ENCODE measurements around the gene NFIX.
"Not testable (repeated sequence)": the region's sequence is repeated elsewhere in the genome, so short reads cannot be mapped to it uniquely, and the experiment has no call there.

The NFIX gene

GRCh38 chr19:12952488-12953137 lies 42.7 kb upstream of the NFIX start:
- peaks cover 4% of the 10 kb centered on the region for H3K4me1 ChIP-seq (ENCODE audit: control insufficient read depth, insufficient read depth, low read length)
- no peaks in the 10 kb centered on the region for H3K9me3 ChIP-seq (ENCODE audit: control insufficient read depth, low read length)
- no peak overlapping the region for H3K4me3 ChIP-seq (ENCODE audit: insufficient read depth, low read depth, low read length)
- H3K27me3 ChIP-seq (ENCODE audit: control insufficient read depth, insufficient read depth, low read length, poor library complexity, severe bottlenecking): no peaks in the 10 kb centered on the region
- 89 to 93% methylated on average over 11 of the region's 12 CpGs for WGBS, 2 experiments
- H3K36me3 ChIP-seq (ENCODE audit: control insufficient read depth, insufficient read depth, low read length): peaks cover 38% of the 10 kb centered on the region
- no peak overlapping the region for H3K27ac ChIP-seq (ENCODE audit: insufficient read depth, low read depth, low read length, poor library complexity, severe bottlenecking)

- no peaks in the 10 kb centered on the region for H3K9me3 ChIP-seq (ENCODE audit: control insufficient read depth, low read length)
- H3K4me1 ChIP-seq (ENCODE audit: control insufficient read depth, insufficient read depth, low read length): peaks cover 4% of the 10 kb centered on the region
- WGBS, 2 experiments: 92 to 94% methylated on average over 11 of the region's 11 CpGs
- no peak overlapping the region for H3K4me3 ChIP-seq (ENCODE audit: insufficient read depth, low read depth, low read length)
- no peak overlapping the region for H3K27ac ChIP-seq (ENCODE audit: insufficient read depth, low read depth, low read length, poor library complexity, severe bottlenecking)
- peaks cover 38% of the 10 kb centered on the region for H3K36me3 ChIP-seq (ENCODE audit: control insufficient read depth, insufficient read depth, low read length)
- no peaks in the 10 kb centered on the region for H3K27me3 ChIP-seq (ENCODE audit: control insufficient read depth, insufficient read depth, low read length, poor library complexity, severe bottlenecking)
Measured at GRCh38 chr19:12953138-12953798, 42.0 kb upstream of the NFIX start.

DNA sequence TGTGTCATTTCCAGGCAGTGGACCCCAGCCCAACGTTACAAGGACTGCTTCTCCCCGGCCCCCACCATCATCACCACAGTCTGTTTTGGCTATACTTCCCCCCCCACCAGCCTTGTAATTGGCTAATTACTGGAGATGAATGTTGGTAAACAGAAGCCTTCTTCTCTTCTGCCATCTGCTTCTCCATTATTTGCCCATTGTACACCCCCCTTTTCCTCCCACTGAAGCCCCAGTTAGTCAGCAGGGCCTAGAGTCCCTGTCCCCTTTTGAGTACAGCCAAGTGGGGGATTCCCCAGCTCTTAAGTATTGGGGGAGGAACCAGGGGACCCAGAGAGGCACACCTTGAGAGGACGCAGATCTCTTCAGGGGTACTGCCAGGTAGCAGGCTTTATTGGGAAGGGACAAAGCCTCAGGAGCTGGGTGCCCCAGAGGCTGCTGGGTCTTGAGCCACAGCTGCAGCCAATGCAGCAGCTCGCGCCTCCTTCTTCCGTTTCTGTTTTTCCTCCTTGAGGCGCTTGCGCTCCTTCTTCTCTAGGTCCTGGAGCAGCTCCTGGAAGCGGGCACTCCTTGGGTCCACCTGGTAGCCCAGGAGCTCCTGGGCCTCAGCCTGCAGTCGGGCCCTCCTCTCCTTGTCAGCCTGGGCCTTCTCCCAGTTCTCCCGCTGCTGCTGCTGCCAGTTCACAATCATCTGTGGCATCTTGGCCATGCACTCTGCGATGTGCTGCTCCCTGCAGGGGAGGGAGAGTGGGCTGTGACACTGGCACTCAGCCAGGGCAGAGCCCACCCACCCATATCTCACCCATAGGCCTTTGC lies 41.3 kb upstream of the NFIX start:
- Histone ChIP-seq H3K4me1 (ENCODE audit: control insufficient read depth, insufficient read depth, low read length) (peaks cover 4% of the 10 kb centered on the region), H3K27ac (ENCODE audit: insufficient read depth, low read depth, low read length, poor library complexity, severe bottlenecking) (no peak overlapping the region), H3K36me3 (ENCODE audit: control insufficient read depth, insufficient read depth, low read length) (peaks cover 30% of the 10 kb centered on the region), H3K4me3 (ENCODE audit: insufficient read depth, low read depth, low read length) (no peak overlapping the region), H3K27me3 (ENCODE audit: control insufficient read depth, insufficient read depth, low read length, poor library complexity, severe bottlenecking) (no peaks in the 10 kb centered on the region), H3K9me3 (ENCODE audit: control insufficient read depth, low read length) (no peaks in the 10 kb centered on the region)
- WGBS, 2 experiments: 91 to 95% methylated on average over 11 to 12 of the region's 12 CpGs

DNA sequence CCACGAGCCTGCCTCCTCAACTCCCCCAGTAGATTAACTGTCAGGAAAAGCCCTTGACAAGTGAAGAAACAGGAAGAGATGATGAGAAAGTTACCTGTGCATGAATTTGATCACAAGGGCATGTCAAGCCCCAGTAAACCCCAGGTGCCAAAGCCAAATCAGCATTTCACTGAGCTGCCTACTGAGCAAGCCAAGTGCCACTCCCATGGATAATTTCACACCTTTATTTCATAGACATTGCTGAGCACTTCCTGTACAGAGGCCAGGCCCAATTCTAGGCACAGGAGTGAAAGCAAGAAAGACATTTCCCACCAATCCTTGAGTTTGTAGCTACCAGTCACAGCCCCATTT lies 40.7 kb upstream of the NFIX start:
- Histone ChIP-seq H3K27me3 (ENCODE audit: control insufficient read depth, insufficient read depth, low read length, poor library complexity, severe bottlenecking) (no peaks in the 10 kb centered on the region), H3K9me3 (ENCODE audit: control insufficient read depth, low read length) (no peaks in the 10 kb centered on the region), H3K36me3 (ENCODE audit: control insufficient read depth, insufficient read depth, low read length) (peaks cover 24% of the 10 kb centered on the region), H3K4me1 (ENCODE audit: control insufficient read depth, insufficient read depth, low read length) (peaks cover 4% of the 10 kb centered on the region), H3K4me3 (ENCODE audit: insufficient read depth, low read depth, low read length) (no peak overlapping the region), H3K27ac (ENCODE audit: insufficient read depth, low read depth, low read length, poor library complexity, severe bottlenecking) (no peak overlapping the region)
- WGBS, 2 experiments: 100% methylated on average over 1 of the region's 1 CpG; no CpG with 5 or more reads in 1 of the 2 experiments

DNA sequence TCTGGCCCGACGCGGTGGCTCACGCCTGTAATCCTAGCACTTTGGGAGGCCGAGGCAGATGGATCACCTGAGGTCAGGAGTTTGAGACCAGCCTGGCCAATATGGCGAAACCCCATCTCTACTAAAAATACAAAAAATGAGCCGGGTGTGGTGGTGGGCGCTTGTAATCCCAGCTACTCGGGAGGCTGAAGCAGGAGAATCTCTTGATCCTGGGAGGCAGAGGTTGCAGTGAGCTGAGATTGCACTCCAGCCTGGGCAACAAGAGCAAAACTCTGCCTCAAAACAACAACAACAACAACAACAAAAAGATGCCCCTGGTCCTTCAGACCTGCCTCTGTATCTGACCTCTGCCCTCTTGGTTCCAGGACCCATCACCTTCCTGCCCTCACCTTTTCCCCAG lies 39.7 kb upstream of the NFIX start:
- not testable (repeated sequence) for H3K4me1 ChIP-seq (ENCODE audit: control insufficient read depth, insufficient read depth, low read length); H3K27me3 ChIP-seq (ENCODE audit: control insufficient read depth, insufficient read depth, low read length, poor library complexity, severe bottlenecking); H3K27ac ChIP-seq (ENCODE audit: insufficient read depth, low read depth, low read length, poor library complexity, severe bottlenecking); H3K9me3 ChIP-seq (ENCODE audit: control insufficient read depth, low read length)
- H3K36me3 ChIP-seq (ENCODE audit: control insufficient read depth, insufficient read depth, low read length): peaks cover 16% of the 10 kb centered on the region
- 89 to 95% methylated on average over 9 of the region's 9 CpGs for WGBS, 2 experiments
- H3K4me3 ChIP-seq (ENCODE audit: insufficient read depth, low read depth, low read length): peak overlapping the region; percentile 93

- H3K36me3 ChIP-seq (ENCODE audit: control insufficient read depth, insufficient read depth, low read length): peaks cover 16% of the 10 kb centered on the region
- WGBS, 2 experiments: 71 to 72% methylated on average over 12 of the region's 12 CpGs
- H3K9me3 ChIP-seq (ENCODE audit: control insufficient read depth, low read length): no peaks in the 10 kb centered on the region
- no peak overlapping the region for H3K27ac ChIP-seq (ENCODE audit: insufficient read depth, low read depth, low read length, poor library complexity, severe bottlenecking)
- H3K27me3 ChIP-seq (ENCODE audit: control insufficient read depth, insufficient read depth, low read length, poor library complexity, severe bottlenecking): no peaks in the 10 kb centered on the region
- peaks cover 4% of the 10 kb centered on the region for H3K4me1 ChIP-seq (ENCODE audit: control insufficient read depth, insufficient read depth, low read length)
- H3K4me3 ChIP-seq (ENCODE audit: insufficient read depth, low read depth, low read length): peak overlapping the region; percentile 93
Measured at GRCh38 chr19:12955996-12956395, 39.3 kb upstream of the NFIX start.

GRCh38 chr19:12956446-12957388 lies 38.6 kb upstream of the NFIX start, which contains the start of gene GADD45GIP1:
Gene GADD45GIP1 (minus strand): TSS chr19:12957223. CDS start chr19:12957212, 11 bp downstream.
- Histone ChIP-seq H3K9me3 (ENCODE audit: control insufficient read depth, low read length) (no peaks in the 10 kb centered on the region), H3K27me3 (ENCODE audit: control insufficient read depth, insufficient read depth, low read length, poor library complexity, severe bottlenecking) (no peaks in the 10 kb centered on the region), H3K27ac (ENCODE audit: insufficient read depth, low read depth, low read length, poor library complexity, severe bottlenecking) (peak within 1 kb of the TSS; percentile 82), H3K4me3 (ENCODE audit: insufficient read depth, low read depth, low read length) (peak within 1 kb of the TSS; percentile 93), H3K36me3 (ENCODE audit: control insufficient read depth, insufficient read depth, low read length) (peaks cover 16% of the 10 kb centered on the region), H3K4me1 (ENCODE audit: control insufficient read depth, insufficient read depth, low read length) (peaks cover 4% of the 10 kb centered on the region)
- WGBS, 2 experiments: 4% methylated on average over 81 to 84 of the region's 84 CpGs

DNA sequence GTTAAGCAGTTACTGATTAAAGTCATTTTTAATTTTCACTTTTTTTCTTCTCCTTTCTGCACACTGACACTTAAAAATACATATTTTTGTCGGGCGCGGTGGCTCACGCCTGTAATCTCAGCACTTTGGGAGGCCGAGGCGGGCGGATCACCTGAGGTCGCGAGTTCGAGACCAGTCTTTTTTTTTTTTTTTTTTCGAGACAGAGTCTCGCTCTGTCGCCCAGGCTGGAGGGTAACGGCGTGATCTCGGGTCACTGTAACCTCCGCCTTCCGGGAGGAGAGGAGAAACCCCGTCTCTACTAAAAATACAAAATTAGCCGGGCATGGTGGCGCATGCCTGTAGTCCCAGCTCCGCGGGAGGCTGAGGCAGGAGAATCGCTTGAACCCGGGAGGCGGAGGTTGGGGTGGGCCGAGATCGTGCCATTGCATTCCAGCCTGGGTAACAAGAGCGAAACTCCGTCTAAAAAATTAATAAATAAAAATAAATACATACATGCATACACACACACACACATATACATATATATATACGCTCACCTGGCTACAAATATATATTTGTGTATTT lies 37.8 kb upstream of the NFIX start:
- Histone ChIP-seq H3K4me3 (ENCODE audit: insufficient read depth, low read depth, low read length) (peak overlapping the region; percentile 93), H3K27ac (ENCODE audit: insufficient read depth, low read depth, low read length, poor library complexity, severe bottlenecking) (peak overlapping the region; percentile 82), H3K36me3 (ENCODE audit: control insufficient read depth, insufficient read depth, low read length) (peaks cover 10% of the 10 kb centered on the region)
- WGBS, 2 experiments: 79 to 81% methylated on average over 28 of the region's 31 CpGs
- not testable (repeated sequence) for H3K4me1 ChIP-seq (ENCODE audit: control insufficient read depth, insufficient read depth, low read length); H3K27me3 ChIP-seq (ENCODE audit: control insufficient read depth, insufficient read depth, low read length, poor library complexity, severe bottlenecking); H3K9me3 ChIP-seq (ENCODE audit: control insufficient read depth, low read length)

DNA sequence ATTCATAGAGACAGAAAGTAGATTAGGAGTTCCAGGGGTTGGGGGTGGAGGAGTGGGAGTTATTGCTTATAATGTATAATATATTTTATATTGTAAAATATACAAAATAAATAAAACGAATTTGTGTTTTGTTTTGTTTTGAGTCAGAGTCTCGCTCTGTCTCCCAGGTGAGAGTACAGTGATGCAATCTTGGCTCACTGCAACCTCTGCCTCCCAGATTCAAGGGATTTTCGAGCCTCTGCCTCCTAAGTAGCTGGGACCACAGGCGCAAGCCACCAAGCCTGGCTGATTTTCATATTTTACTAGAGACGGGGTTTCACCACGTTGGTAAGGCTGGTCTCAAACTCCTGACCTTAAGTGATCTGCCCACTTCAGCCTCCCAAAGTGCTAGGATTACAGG lies 35.8 kb upstream of the NFIX start:
- H3K9me3 ChIP-seq (ENCODE audit: control insufficient read depth, low read length): no peaks in the 10 kb centered on the region
- no peaks in the 10 kb centered on the region for H3K27me3 ChIP-seq (ENCODE audit: control insufficient read depth, insufficient read depth, low read length, poor library complexity, severe bottlenecking)
- no peaks in the 10 kb centered on the region for H3K36me3 ChIP-seq (ENCODE audit: control insufficient read depth, insufficient read depth, low read length)
- 78 to 82% methylated on average over 5 to 6 of the region's 6 CpGs for WGBS, 2 experiments
- peaks cover 4% of the 10 kb centered on the region for H3K4me1 ChIP-seq (ENCODE audit: control insufficient read depth, insufficient read depth, low read length)
- H3K27ac ChIP-seq (ENCODE audit: insufficient read depth, low read depth, low read length, poor library complexity, severe bottlenecking): no peak overlapping the region
- H3K4me3 ChIP-seq (ENCODE audit: insufficient read depth, low read depth, low read length): no peak overlapping the region
